ENCODE data around the gene VAMP3.

The VAMP3 gene

DNA sequence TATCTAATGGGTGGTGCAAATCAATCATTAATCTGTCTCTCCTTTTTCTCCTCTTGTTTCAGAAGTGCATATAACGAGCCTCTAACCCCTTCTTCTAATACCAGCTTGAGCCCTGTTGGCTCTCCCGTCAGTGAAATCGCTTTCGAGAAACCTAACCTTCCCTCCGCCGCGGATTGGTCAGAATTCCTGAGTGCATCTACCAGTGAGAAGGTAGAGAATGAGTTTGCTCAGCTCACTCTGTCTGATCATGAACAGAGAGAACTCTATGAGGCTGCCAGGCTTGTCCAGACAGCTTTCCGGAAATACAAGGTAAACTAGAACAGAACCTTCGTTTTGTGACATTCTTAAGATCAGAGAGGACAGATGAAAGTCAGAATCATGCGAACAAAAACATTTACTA lies 25.3 kb upstream of the VAMP3 start:
- H3K27me3 ChIP-seq (replicated peaks; ENCODE audit: control insufficient read depth, insufficient read depth, low read length) = no peaks in the 10 kb centered on the region
- TF ChIP-seq CTCF (IDR thresholded peaks at IDR 0.05; ENCODE audit: insufficient read depth, low read length, poor library complexity, severe bottlenecking) = no peak
- H3K36me3 ChIP-seq (ENCODE audit: control insufficient read depth, insufficient read depth, low read length) = no peaks in the 10 kb centered on the region
- no peak for DNase-seq (ENCODE audit: extremely low read depth, insufficient read length)
- H3K4me3 ChIP-seq (replicated peaks; ENCODE audit: low read depth, low read length) = no peak overlapping the region

GRCh38 chr1:7747605-7748004 lies 23.5 kb upstream of the VAMP3 start:
- no peak overlapping the region for H3K4me3 ChIP-seq (replicated peaks; ENCODE audit: low read depth, low read length)
- DNase-seq (ENCODE audit: extremely low read depth, insufficient read length) = no peak
- TF ChIP-seq CTCF (IDR thresholded peaks at IDR 0.05; ENCODE audit: insufficient read depth, low read length, poor library complexity, severe bottlenecking) = no peak
- H3K36me3 ChIP-seq (ENCODE audit: control insufficient read depth, insufficient read depth, low read length) = no peaks in the 10 kb centered on the region
- H3K27me3 ChIP-seq (replicated peaks; ENCODE audit: control insufficient read depth, insufficient read depth, low read length) = no peaks in the 10 kb centered on the region

- no peak for TF ChIP-seq CTCF (IDR thresholded peaks at IDR 0.05; ENCODE audit: insufficient read depth, low read length, poor library complexity, severe bottlenecking)
- DNase-seq (ENCODE audit: extremely low read depth, insufficient read length) = no peak
- Histone ChIP-seq H3K27me3 (replicated peaks; ENCODE audit: control insufficient read depth, insufficient read depth, low read length) (no peaks in the 10 kb centered on the region), H3K4me3 (replicated peaks; ENCODE audit: low read depth, low read length) (no peak overlapping the region), H3K36me3 (ENCODE audit: control insufficient read depth, insufficient read depth, low read length) (no peaks in the 10 kb centered on the region)
Measured at GRCh38 chr1:7749126-7749525, 22.0 kb upstream of the VAMP3 start.

- H3K4me3 ChIP-seq (replicated peaks; ENCODE audit: low read depth, low read length) = no peak overlapping the region
- no peaks in the 10 kb centered on the region for H3K36me3 ChIP-seq (ENCODE audit: control insufficient read depth, insufficient read depth, low read length)
- no peak for TF ChIP-seq CTCF (IDR thresholded peaks at IDR 0.05; ENCODE audit: insufficient read depth, low read length, poor library complexity, severe bottlenecking)
- no peak for DNase-seq (ENCODE audit: extremely low read depth, insufficient read length)
- no peaks in the 10 kb centered on the region for H3K27me3 ChIP-seq (replicated peaks; ENCODE audit: control insufficient read depth, insufficient read depth, low read length)
Measured at GRCh38 chr1:7751174-7751573, 19.9 kb upstream of the VAMP3 start.

DNA sequence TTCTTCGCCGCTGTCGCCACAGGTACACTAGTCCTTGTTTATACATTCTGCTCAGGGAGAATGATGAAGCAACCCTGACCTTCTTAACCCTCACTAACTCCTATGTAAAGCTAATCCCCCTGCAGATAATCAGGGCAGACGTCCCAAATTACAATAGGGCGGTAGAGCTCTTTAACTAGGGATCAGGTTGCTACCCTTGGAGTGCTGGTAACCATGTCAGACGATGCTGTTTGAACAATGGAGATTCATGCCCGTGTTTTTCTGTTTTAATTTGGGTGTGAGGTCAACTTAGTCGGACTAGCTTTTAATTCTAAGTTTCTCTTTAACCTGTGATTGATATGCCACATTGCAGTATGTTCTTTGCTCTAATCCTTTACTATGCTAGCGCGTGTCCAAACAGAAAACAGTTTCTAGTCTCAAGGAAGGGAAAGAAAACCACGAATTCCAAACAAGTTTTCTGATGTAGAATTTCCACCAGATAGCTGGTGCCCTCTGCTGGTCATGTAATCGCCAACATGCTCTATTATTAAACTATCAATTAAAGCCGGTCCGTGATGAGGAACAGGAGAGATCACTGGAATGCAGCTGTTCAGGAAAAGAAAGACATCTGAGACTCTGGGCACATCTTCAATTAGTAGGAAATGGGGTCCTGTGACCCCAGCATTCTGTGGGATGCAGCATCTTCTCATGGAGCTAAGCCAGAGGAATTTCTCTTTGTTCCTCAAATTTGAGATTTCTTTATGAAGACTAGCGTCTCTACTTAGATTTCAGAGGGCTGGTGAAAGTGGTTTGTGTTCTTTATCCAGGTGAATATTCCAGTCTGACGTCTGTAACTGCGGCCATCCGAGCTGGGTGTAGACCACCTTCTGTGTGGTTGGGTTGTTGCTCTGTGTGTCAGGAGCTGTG lies 18.3 kb upstream of the VAMP3 start:
- peak; percentile 66 for TF ChIP-seq CTCF (IDR thresholded peaks at IDR 0.05; ENCODE audit: insufficient read depth, low read length, poor library complexity, severe bottlenecking)
- no peaks in the 10 kb centered on the region for H3K36me3 ChIP-seq (ENCODE audit: control insufficient read depth, insufficient read depth, low read length)
- no peaks in the 10 kb centered on the region for H3K27me3 ChIP-seq (replicated peaks; ENCODE audit: control insufficient read depth, insufficient read depth, low read length)
- no peak overlapping the region for H3K4me3 ChIP-seq (replicated peaks; ENCODE audit: low read depth, low read length)
- DNase-seq (ENCODE audit: extremely low read depth, insufficient read length) = no peak
